ENCODE data around the gene MED17.

DNA sequence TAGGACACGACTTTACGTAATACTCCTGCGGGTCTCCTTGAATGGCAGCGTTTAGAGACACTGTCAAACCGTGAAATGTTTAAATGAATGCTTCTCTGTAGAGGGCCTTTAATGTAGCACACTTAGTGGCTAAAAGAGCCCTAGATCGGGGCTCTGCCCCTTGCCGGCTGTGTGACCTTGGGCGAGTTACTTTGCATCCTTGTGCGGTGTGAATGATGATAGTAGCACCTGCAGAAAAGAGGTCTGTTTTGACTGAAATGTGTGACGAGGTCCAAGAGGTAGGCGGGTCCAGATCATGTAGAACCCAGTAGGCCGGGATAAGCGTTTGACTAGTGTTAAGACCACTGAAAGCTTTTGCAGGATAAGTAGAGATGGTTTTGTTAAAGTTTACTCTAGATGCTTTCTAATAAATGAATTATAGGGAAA lies 866 bp downstream of the MED17 start:
- TF ChIP-seq, protein P1, sequence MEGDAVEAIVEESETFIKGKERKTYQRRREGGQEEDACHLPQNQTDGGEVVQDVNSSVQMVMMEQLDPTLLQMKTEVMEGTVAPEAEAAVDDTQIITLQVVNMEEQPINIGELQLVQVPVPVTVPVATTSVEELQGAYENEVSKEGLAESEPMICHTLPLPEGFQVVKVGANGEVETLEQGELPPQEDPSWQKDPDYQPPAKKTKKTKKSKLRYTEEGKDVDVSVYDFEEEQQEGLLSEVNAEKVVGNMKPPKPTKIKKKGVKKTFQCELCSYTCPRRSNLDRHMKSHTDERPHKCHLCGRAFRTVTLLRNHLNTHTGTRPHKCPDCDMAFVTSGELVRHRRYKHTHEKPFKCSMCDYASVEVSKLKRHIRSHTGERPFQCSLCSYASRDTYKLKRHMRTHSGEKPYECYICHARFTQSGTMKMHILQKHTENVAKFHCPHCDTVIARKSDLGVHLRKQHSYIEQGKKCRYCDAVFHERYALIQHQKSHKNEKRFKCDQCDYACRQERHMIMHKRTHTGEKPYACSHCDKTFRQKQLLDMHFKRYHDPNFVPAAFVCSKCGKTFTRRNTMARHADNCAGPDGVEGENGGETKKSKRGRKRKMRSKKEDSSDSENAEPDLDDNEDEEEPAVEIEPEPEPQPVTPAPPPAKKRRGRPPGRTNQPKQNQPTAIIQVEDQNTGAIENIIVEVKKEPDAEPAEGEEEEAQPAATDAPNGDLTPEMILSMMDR (IDR thresholded peaks at IDR 0.05): peak; percentile 6; the same call in 1 of the 2 replicates
- no peak for TF ChIP-seq ZFX (IDR thresholded peaks at IDR 0.05; ENCODE audit: borderline replicate concordance)

Measured in 22Rv1 (cell line).